ENCODE measurements around the gene MAPKAPK2.

The MAPKAPK2 gene

GRCh38 chr1:206723805-206724472, 39.2 kb downstream of the MAPKAPK2 start:
- DNase-seq = no peak

GRCh38 chr1:206725109-206725963, 40.6 kb downstream of the MAPKAPK2 start:
- DNase-seq = peak; percentile 48

DNA sequence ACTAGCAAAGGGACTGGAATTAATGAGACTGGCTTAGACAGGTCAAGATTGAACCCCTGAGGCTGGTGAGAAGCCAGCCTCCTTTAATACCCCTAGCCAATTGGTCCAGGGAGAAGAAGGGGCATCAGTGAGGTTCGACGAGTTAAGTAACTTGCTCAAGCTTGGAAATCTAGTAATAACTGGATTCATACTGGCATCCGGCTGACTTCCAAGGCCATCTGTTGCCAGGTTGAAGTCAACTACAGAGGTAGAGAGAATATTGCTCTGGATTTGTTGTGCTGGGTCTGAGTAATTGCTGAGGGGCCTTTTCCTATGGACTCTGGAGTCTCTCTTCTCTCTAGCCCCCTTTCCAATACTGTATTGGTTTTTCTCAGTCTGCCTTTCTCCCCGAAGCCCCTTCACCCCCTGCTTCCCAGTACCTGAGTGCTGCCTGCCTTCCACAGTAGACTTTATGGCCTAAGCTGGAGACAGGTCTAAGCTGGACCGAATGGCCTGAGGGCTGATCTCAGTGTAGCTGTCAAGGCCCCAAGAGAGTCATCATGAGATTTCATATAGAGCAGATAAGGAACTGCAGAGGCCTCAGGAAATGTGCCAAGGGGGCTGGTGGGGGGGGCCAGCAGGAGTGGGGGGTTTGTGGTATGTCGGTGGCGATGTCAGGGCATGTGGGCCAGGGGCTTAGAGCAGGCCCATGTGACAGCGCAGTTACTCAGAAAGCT, 43.4 kb downstream of the MAPKAPK2 start:
- DNase-seq = no peak

GRCh38 chr1:206728697-206728987, 43.9 kb downstream of the MAPKAPK2 start:
- DNase-seq = no peak

- DNase-seq = no peak
These were observed 44.3 kb downstream of the MAPKAPK2 start for GRCh38 chr1:206729050-206729449.

DNA sequence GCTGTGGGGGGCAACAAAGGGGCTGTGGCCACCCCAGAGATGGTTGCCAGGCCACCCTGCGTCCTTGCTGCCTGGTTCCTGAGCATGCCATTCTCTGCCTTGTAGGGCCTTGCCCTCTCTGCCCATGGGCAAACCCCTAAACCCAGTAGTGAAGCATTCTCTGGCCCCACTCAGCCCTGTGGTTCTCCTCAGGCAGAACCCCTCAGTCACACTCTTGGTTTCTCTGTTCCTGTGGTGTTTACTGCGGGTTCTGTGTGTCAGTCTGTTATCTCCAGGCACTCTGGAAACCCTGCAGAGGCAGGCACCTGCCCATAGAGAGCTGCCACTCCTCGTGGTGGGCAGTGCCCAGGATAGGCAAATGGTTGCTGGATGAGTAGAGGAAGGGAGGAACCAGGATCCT, 44.8 kb downstream of the MAPKAPK2 start:
- no peak for DNase-seq

- DNase-seq = no peak
These were observed 47.8 kb downstream of the MAPKAPK2 start for GRCh38 chr1:206732508-206732907.

DNA sequence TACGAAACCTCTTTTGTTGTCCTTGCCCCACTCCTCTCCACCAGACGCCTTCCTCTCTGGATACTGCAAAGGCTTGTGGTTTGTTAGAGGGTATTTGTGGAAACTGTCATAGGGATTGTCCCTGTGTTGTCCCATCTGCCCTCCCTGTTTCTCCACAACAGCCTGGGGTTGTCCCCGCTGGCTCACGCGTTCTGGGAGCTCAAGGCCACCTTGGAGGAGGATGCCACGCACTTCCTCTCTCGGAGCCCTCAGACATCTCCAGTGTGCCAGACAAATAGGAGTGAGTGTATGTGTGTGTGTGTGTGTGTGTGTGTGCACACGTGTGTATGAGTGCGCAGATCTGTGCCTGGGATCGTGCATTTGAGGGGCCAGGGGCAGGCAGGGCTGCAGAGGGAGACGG, 48.3 kb downstream of the MAPKAPK2 start:
- DNase-seq = no peak

DNA sequence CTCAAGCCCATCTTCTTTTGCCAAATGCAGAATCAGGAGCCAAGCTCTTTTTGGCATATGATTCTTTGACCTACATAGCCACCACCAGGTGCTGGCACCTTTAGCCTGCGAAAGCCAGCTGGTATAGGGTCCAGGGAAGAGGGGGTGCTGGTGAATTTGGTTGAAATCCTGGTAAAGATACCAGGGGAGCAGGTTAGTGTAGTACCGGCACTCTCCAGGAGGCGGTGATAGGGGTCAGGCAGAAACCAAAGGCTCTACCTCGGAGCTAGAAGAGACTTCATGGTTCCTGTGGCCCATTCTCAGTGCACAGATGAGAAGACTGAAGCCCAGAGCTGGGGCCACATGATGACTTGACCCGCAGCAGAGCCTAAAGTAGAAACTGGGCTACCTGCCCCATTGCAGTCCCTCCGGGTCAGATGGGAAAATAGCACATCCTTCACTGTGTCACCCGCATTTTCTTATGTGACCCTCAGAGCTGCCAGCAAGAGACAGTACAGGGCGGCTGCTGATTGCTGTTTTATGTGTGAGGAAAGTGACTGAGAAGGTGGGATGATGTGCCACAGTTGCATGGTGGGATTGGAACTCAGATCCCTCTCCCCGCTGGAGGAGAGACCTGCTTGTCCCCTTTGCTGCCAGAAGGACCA, 49.9 kb downstream of the MAPKAPK2 start:
- DNase-seq = peak; percentile 69

DNA sequence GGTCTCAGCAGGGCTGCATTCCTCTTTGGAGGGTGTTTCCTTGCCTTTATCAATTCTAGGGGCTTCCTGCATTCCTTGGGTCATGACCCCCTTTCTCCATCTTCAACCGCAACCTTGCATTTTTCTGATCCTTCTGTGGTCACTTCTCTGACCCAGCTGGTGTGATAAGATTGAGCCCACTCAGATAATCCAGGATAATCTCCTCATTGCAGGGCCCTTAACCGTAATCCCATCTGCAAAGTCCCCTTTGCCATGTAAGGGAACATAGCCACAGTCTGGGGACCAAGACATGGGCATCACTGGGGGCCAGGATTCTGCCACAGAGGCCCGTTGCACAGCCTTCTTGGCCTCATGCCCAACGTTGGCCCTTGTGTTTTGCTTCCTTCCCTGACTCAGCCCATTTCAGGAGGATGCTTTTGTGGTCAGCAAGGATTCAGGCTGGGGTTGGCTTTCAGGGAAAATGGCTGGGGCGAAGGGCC, 50.9 kb downstream of the MAPKAPK2 start:
- DNase-seq = no peak

DNA sequence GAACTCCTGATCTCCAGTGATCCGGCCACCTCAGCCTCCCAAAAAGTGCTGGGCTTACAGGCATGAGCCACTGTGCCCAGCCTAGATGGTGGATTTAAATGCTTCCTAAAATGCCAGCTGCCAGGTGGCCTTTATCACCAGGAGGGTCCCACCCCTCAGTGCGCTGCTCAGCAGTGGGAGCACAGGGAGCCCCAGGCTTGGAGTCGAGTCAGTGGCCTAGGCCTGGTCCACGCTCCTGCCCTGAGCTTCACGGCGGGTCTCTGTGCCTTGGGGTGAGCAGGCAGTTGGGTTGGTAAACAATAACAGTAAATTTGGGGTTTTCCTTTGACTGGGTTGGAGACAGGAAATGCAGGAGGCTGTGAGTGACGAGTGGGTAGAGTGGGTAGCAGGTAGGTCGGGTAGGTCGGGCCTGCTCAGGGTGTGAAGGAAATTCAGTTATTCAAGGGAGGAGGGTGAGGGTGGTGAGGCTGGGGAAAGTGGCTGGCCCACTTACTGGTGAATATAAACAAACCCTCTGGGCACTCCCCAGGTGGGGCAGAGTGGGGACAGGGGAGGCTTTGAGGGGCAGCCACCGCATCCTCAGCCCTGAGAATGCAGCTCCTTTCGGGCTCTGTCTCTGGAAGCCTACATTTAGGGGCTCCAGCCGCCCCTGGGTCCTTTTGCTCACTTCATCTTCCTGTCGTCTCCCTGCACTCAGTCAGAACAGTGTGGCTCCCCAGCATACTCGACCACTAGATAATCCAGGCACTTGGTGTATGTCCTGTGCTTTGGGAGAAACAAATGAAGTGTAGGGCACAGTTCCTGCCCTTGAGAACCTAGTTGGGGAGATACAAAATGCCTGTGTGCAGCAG, 52.4 kb downstream of the MAPKAPK2 start:
- DNase-seq = peak; percentile 44

GRCh38 chr1:206737729-206738201, 53.1 kb downstream of the MAPKAPK2 start:
- DNase-seq = no peak

GRCh38 chr1:206738370-206739366, 54.0 kb downstream of the MAPKAPK2 start:
- no peak for DNase-seq

- DNase-seq = no peak
These were observed 54.8 kb downstream of the MAPKAPK2 start for GRCh38 chr1:206739411-206740076.

DNA sequence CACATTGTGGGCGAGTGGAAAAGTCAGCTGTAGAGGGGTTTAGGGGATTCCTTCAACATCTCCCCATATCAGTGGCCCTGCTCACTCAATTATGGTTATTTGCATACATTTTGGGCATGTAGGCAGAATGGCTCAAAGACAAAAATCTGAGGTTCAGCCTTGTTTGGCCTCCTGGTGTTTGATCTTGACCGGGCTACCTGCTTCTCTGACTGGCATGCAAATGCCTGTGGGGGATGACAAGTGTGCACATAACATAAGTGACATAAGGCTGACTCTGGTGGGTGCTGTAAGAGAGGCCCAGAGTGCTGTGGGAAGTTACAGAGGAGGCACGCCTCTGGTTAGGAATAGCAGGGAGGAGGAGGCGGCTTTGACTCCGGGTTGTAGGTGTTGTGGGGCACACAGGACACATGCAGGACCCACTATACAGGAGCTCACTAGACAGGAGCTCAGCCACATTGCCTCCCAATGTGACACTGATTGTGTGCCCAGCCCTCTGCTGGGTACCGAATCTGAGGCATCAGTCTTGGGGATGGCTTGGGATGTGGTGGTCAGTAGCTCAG, 56.5 kb downstream of the MAPKAPK2 start:
- no peak for DNase-seq

- no peak for DNase-seq
These were observed 58.1 kb downstream of the MAPKAPK2 start for GRCh38 chr1:206742719-206743383.

GRCh38 chr1:206744683-206745082, 60.0 kb downstream of the MAPKAPK2 start:
- DNase-seq = no peak

DNA sequence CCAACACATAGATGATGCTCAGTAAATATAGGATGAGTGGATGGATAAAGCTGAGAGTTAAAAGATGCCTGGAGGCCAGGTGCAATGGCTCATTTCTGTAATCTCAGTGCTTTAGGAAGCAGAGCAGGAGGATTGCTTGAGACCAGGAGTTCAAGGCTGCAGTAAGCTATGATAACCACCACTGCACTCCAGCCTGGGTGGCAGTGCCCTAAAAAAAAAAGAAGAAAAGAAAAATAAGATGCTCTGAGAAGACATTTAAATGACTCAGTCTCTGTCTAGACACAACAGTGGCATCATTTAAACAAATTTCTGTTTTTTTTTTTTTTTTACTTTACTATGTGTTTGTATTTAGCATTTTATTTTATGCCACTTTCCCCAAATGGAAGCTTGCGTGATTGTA, 60.6 kb downstream of the MAPKAPK2 start:
- DNase-seq = no peak

GRCh38 chr1:206748348-206749030, 63.8 kb downstream of the MAPKAPK2 start:
- DNase-seq = no peak
